ENCODE measurements around the gene ANKLE2.

Gene ANKLE2

DNA sequence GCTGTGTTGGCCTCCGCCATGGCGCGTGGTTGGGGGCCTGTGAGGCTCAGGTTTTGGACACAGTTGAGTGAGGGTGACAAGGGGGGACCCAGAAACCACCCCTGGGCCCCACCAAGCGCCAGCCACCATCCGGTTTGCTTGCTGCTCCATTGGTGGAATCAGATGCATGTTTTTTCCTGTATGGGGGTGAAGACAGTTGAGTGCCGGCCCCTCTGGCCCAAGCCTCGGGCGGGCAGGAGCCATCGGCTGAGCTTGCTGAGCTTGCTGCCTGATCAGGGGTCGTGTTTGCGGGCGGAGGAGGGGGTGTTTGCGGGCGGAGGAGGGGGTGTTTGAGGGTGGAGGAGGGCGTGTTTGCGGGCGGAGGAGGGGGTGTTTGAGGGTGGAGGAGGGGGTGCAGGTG lies 44.6 kb downstream of the ANKLE2 start:
- no peak overlapping the region for H3K4me3 ChIP-seq (replicated peaks; ENCODE audit: insufficient read depth, low read length)
- no peak overlapping the region for H3K27ac ChIP-seq (replicated peaks)

DNA sequence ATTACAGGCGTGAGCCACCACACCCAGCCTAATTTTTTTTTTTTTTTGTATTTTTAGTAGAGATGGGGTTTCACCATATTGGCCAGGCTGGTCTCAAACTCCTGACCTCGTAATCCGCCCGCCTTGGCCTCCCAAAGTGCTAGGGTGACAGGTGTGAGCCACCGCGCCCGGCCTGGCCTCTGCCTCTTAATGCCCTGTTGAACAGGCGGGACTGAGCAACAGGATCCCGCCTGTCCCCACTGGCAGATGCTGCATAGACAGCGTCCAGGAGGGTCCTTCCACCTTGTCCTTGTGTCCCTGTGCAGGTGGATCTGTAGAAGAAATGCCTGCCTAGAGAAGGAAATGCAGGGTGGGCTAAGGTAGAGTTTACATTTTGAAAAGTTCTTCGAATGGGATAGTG lies 45.3 kb downstream of the ANKLE2 start:
- H3K4me3 ChIP-seq (replicated peaks; ENCODE audit: insufficient read depth, low read length), result no peak overlapping the region
- no peaks in the 10 kb centered on the region for H3K27me3 ChIP-seq (ENCODE audit: insufficient read depth, poor library complexity, severe bottlenecking)
- H3K27ac ChIP-seq (replicated peaks), result no peak overlapping the region
- no peak for DNase-seq (ENCODE audit: low read depth in 1 of 2, low spot score in 1 of 2)
- TF ChIP-seq SPI1 (IDR thresholded peaks at IDR 0.05; ENCODE audit: borderline replicate concordance, low read depth) (no peak), GABPA (IDR thresholded peaks at IDR 0.05; ENCODE audit: low read depth) (no peak), POLR2AphosphoS5 (IDR thresholded peaks at IDR 0.05; ENCODE audit: low read depth) (no peak)
- TF ChIP-seq, protein P1, sequence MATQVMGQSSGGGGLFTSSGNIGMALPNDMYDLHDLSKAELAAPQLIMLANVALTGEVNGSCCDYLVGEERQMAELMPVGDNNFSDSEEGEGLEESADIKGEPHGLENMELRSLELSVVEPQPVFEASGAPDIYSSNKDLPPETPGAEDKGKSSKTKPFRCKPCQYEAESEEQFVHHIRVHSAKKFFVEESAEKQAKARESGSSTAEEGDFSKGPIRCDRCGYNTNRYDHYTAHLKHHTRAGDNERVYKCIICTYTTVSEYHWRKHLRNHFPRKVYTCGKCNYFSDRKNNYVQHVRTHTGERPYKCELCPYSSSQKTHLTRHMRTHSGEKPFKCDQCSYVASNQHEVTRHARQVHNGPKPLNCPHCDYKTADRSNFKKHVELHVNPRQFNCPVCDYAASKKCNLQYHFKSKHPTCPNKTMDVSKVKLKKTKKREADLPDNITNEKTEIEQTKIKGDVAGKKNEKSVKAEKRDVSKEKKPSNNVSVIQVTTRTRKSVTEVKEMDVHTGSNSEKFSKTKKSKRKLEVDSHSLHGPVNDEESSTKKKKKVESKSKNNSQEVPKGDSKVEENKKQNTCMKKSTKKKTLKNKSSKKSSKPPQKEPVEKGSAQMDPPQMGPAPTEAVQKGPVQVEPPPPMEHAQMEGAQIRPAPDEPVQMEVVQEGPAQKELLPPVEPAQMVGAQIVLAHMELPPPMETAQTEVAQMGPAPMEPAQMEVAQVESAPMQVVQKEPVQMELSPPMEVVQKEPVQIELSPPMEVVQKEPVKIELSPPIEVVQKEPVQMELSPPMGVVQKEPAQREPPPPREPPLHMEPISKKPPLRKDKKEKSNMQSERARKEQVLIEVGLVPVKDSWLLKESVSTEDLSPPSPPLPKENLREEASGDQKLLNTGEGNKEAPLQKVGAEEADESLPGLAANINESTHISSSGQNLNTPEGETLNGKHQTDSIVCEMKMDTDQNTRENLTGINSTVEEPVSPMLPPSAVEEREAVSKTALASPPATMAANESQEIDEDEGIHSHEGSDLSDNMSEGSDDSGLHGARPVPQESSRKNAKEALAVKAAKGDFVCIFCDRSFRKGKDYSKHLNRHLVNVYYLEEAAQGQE (IDR thresholded peaks at IDR 0.05; ENCODE audit: insufficient replicate concordance, low read depth), result no peak
- TF ChIP-seq, protein P2, sequence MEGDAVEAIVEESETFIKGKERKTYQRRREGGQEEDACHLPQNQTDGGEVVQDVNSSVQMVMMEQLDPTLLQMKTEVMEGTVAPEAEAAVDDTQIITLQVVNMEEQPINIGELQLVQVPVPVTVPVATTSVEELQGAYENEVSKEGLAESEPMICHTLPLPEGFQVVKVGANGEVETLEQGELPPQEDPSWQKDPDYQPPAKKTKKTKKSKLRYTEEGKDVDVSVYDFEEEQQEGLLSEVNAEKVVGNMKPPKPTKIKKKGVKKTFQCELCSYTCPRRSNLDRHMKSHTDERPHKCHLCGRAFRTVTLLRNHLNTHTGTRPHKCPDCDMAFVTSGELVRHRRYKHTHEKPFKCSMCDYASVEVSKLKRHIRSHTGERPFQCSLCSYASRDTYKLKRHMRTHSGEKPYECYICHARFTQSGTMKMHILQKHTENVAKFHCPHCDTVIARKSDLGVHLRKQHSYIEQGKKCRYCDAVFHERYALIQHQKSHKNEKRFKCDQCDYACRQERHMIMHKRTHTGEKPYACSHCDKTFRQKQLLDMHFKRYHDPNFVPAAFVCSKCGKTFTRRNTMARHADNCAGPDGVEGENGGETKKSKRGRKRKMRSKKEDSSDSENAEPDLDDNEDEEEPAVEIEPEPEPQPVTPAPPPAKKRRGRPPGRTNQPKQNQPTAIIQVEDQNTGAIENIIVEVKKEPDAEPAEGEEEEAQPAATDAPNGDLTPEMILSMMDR (IDR thresholded peaks at IDR 0.05; ENCODE audit: insufficient read depth, low read length), result no peak

More for the DNA sequence above, 44.6 kb downstream of the ANKLE2 start:
- H3K27me3 ChIP-seq (ENCODE audit: insufficient read depth, poor library complexity, severe bottlenecking), result no peaks in the 10 kb centered on the region
- no peak for TF ChIP-seq SPI1 (IDR thresholded peaks at IDR 0.05; ENCODE audit: borderline replicate concordance, low read depth)
- TF ChIP-seq, protein P2 (IDR thresholded peaks at IDR 0.05; ENCODE audit: insufficient read depth, low read length), result no peak
- TF ChIP-seq, protein P1 (IDR thresholded peaks at IDR 0.05; ENCODE audit: insufficient replicate concordance, low read depth), result no peak
- TF ChIP-seq POLR2AphosphoS5 (IDR thresholded peaks at IDR 0.05; ENCODE audit: low read depth), result no peak
- TF ChIP-seq GABPA (IDR thresholded peaks at IDR 0.05; ENCODE audit: low read depth), result no peak
- no peak for DNase-seq (ENCODE audit: low read depth in 1 of 2, low spot score in 1 of 2)

DNA sequence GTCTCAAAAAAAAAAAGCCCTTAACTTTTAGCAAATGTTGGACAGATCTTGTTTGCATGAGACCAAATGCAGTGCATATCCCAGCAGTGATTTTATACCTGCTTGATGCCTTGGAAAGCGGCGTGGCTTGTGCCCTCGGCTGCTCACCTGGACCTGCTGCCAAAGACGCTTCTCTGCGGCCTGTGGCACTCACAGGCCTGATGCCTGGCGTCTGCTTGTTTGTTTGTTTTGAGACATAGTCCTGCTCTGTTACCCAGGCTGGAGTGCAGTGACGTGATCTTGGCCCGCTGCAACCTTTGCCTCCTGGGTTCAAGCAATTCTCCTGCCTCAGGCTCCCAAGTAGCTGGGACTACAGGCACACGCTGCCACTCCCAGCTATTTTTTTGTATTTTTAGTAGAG lies 45.8 kb downstream of the ANKLE2 start:
- DNase-seq (ENCODE audit: low read depth in 1 of 2, low spot score in 1 of 2), result no peak
- TF ChIP-seq GABPA (IDR thresholded peaks at IDR 0.05; ENCODE audit: low read depth) (no peak), SPI1 (IDR thresholded peaks at IDR 0.05; ENCODE audit: borderline replicate concordance, low read depth) (no peak)
- TF ChIP-seq, protein P1 (IDR thresholded peaks at IDR 0.05; ENCODE audit: insufficient replicate concordance, low read depth), result no peak
- Histone ChIP-seq H3K27me3 (ENCODE audit: insufficient read depth, poor library complexity, severe bottlenecking) (no peaks in the 10 kb centered on the region), H3K27ac (replicated peaks) (no peak overlapping the region), H3K4me3 (replicated peaks; ENCODE audit: insufficient read depth, low read length) (no peak overlapping the region)
